Liver (tissue), 9 donors: Measurements from ENCODE around the gene CFAP221. TPM values are rescaled to one million over a fixed set of nuclear protein-coding genes. Genes with fewer than 3 reads are reported as not detected.

ENCODE experiments used
- DNase-seq: peaks from one replicate; pipeline ENCODE4 v3.0.0-alpha.2; 2017; ENCODE audit warnings: low spot score
- H3K27ac ChIP-seq, 2 donors: one replicate each; pipeline ENCODE4 v1.7.0; 2013; ENCODE audit warnings: inconsistent platforms in 2 of 2, low read length in 2 of 2, control low read depth in 1 of 2, low read depth in 1 of 2, mild to moderate bottlenecking in 1 of 2
- H3K27me3 ChIP-seq, 4 donors: one replicate each; pipeline versions ENCODE4 v1.6.1 to v1.7.0; 2013; ENCODE audit warnings: low read length in 3 of 4, inconsistent platforms in 1 of 4, mild to moderate bottlenecking in 1 of 4, moderate library complexity in 1 of 4; ENCODE audit not compliant: control insufficient read depth in 4 of 4, insufficient read depth in 4 of 4
- H3K36me3 ChIP-seq, 4 donors: one replicate each; pipeline versions ENCODE4 v1.6.1 to v1.7.0; 2013; ENCODE audit warnings: low read length in 3 of 4, mild to moderate bottlenecking in 3 of 4, low read depth in 1 of 4, moderate library complexity in 1 of 4; ENCODE audit not compliant: control insufficient read depth in 4 of 4, insufficient read depth in 3 of 4
- H3K4me1 ChIP-seq, 4 donors: one replicate each; pipeline versions ENCODE4 v1.6.1 to v1.7.0; 2013; ENCODE audit warnings: low read length in 3 of 4, mild to moderate bottlenecking in 3 of 4, moderate library complexity in 1 of 4; ENCODE audit not compliant: control insufficient read depth in 4 of 4, insufficient read depth in 4 of 4
- H3K4me3 ChIP-seq, 3 donors: one replicate each; pipeline versions ENCODE4 v1.6.1 to v1.7.0; 2013; ENCODE audit warnings: low read length in 3 of 3, control low read depth in 1 of 3, low read depth in 1 of 3, mild to moderate bottlenecking in 1 of 3
- H3K9ac ChIP-seq, 2 donors: one replicate each; pipeline ENCODE4 v1.7.0; 2013; ENCODE audit warnings: low read length in 2 of 2, mild to moderate bottlenecking in 2 of 2, moderate library complexity in 2 of 2, control low read depth in 1 of 2, low read depth in 1 of 2
- H3K9me3 ChIP-seq, 4 donors: one replicate each; pipeline versions ENCODE4 v1.6.1 to v1.7.0; 2013; ENCODE audit warnings: low read length in 3 of 4; ENCODE audit not compliant: control insufficient read depth in 4 of 4
- EGR1 ChIP-seq, 2 donors: IDR thresholded peaks; 2 replicates each; pipeline ENCODE4 v1.6.1; 2016 to 2018; ENCODE audit warnings: antibody characterized with exemption in 2 of 2, low read depth in 2 of 2
- FOXA1 ChIP-seq: IDR thresholded peaks from 2 replicates; pipeline ENCODE4 v1.6.1; 2016; ENCODE audit warnings: antibody characterized with exemption
- FOXA2 ChIP-seq: IDR thresholded peaks from 2 replicates; pipeline ENCODE4 v1.6.1; 2016; ENCODE audit warnings: antibody characterized with exemption
- GABPA ChIP-seq, 2 donors: IDR thresholded peaks in 1 of 2; conservative IDR thresholded peaks in 1 of 2; 2 replicates each; pipeline ENCODE4 v1.6.1; 2016; ENCODE audit warnings: antibody characterized with exemption in 2 of 2, mild to moderate bottlenecking in 1 of 2, moderate library complexity in 1 of 2
- HNF4A ChIP-seq, 2 donors: conservative IDR thresholded peaks; 2 replicates each; pipeline ENCODE4 v1.6.1; 2016; ENCODE audit warnings: antibody characterized with exemption in 2 of 2, mild to moderate bottlenecking in 2 of 2
- HNF4G ChIP-seq: IDR thresholded peaks from 2 replicates; pipeline ENCODE4 v1.6.1; 2016; ENCODE audit warnings: antibody characterized with exemption
- JUND ChIP-seq, 2 donors: IDR thresholded peaks; 2 replicates each; pipeline ENCODE4 v1.6.1; 2016; ENCODE audit warnings: antibody characterized with exemption in 2 of 2
- NR2F2 ChIP-seq: IDR thresholded peaks from 2 replicates; pipeline ENCODE4 v1.6.1; 2016; ENCODE audit warnings: antibody characterized with exemption
- RAD21 ChIP-seq, 2 donors: IDR thresholded peaks; 2 replicates each; pipeline ENCODE4 v1.6.1; 2016; ENCODE audit warnings: antibody characterized with exemption in 2 of 2, mild to moderate bottlenecking in 2 of 2
- RXRA ChIP-seq, 2 donors: IDR thresholded peaks; 2 replicates each; pipeline ENCODE4 v1.6.1; 2017 to 2018; ENCODE audit warnings: antibody characterized with exemption in 2 of 2, mild to moderate bottlenecking in 1 of 2
- SP1 ChIP-seq: IDR thresholded peaks from 2 replicates; pipeline ENCODE4 v1.6.1; 2018; ENCODE audit warnings: antibody characterized with exemption, mild to moderate bottlenecking
- TAF1 ChIP-seq: conservative IDR thresholded peaks from 2 replicates; pipeline ENCODE4 v1.6.1; 2016; ENCODE audit warnings: antibody characterized with exemption, mild to moderate bottlenecking
- YY1 ChIP-seq: IDR thresholded peaks from 2 replicates; pipeline ENCODE4 v1.6.1; 2016; ENCODE audit warnings: antibody characterized with exemption, mild to moderate bottlenecking
- WGBS: extraction: QIAGEN DNeasy Blood & Tissue Kit; methylation state at CpG from one replicate; pipeline ENCODE4 v1.1.7; 2013; 5-methylcytosine and 5-hydroxymethylcytosine counted together
- polyA plus RNA-seq, 2 donors: library from polyadenylated mRNA; stranded (reverse) in 1 of 2; unstranded in 1 of 2; fragments of 200-250 nt in 1 of 2; fragments of >200 nt in 1 of 2; fragmentation: Nextera tagmentation in 1 of 2; extraction: Ambion mirVana in 1 of 2; gene quantifications; one replicate each; pipeline versions ENCODE4 v1.2.1 to v1.2.3, GENCODE V29; 2013 to 2015
- total RNA-seq, 2 donors: library from RNA; depleted of rRNA; stranded (reverse); fragments of >200 nt; gene quantifications; one replicate each; pipeline ENCODE4 v1.2.3, GENCODE V29; 2014
- TF ChIP-seq, protein P1 (sequence below): IDR thresholded peaks from 2 replicates; pipeline ENCODE4 v1.6.1; 2016; ENCODE audit warnings: antibody characterized with exemption
- TF ChIP-seq, protein P2 (sequence below): IDR thresholded peaks from 2 replicates; pipeline ENCODE4 v1.6.1; 2016; ENCODE audit warnings: antibody characterized with exemption
- TF ChIP-seq, protein P3 (sequence below): IDR thresholded peaks from 2 replicates; pipeline ENCODE4 v1.6.1; 2016; ENCODE audit warnings: antibody characterized with exemption
- TF ChIP-seq, protein P4 (sequence below): IDR thresholded peaks from 2 replicates; pipeline ENCODE4 v1.6.1; 2016; ENCODE audit warnings: antibody characterized with exemption, mild to moderate bottlenecking
- TF ChIP-seq, protein P5 (sequence below): fragments of 150-350 bp; IDR thresholded peaks from 2 replicates; pipeline ENCODE4 v1.5.1; 2017; ENCODE audit warnings: improper control_type of control experiment, low read depth, low read length; ENCODE audit not compliant: missing input control
- donor health status: healthy.
- donor health status: healthy.
- donor health status: healthy.
- donor health status: healthy.
- donor health status: healthy.

The CFAP221 gene
- total and polyA plus RNA-seq, 4 donors = 0.23 to 3.1 (median 1.2) TPM

DNA sequence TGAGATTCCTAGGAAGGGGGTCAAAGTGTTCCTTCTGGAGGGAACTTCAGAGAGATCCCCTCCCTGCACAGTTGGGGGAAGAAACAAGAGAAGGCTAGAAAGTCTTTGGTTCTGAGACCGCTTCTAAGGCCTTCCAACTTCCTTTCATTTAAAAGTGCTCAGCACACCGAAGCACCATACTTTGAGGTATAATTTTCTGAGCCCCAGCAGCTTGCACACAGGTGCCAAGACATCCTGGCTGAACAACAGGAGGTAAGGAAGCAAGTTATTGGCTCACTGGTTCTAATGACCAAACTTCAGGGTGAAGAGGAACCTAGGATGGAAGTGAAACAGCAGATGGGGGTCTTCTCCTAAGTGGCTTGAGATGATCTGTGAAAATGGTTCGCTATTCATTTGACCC is 154.0 kb downstream of the CFAP221 start:
- Histone ChIP-seq H3K27me3 (no peaks in the 10 kb centered on the region), H3K27ac (no peak overlapping the region), H3K36me3 (no peaks in the 10 kb centered on the region), H3K4me1 (peaks cover 2 to 15% (median 10%) of the 10 kb centered on the region in 4 donors), H3K4me3 (no peak overlapping the region), H3K9ac (no peak overlapping the region), H3K9me3 (no peaks in the 10 kb centered on the region)
- DNase-seq = no peak
- 94% methylated on average over 3 of the region's 3 CpGs for WGBS
- TF ChIP-seq YY1 (no peak), FOXA2 (no peak), SP1 (no peak), RXRA (IDR thresholded peaks at IDR 0.05) (no peak), FOXA1 (no peak), RAD21 (IDR thresholded peaks at IDR 0.05) (no peak), EGR1 (IDR thresholded peaks at IDR 0.05; ENCODE audit: low read depth in 2 of 2) (no peak), HNF4A (conservative IDR thresholded peaks at IDR 0.05) (no peak), JUND (IDR thresholded peaks at IDR 0.05) (no peak)
- TF ChIP-seq, protein P1, sequence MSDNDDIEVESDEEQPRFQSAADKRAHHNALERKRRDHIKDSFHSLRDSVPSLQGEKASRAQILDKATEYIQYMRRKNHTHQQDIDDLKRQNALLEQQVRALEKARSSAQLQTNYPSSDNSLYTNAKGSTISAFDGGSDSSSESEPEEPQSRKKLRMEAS = no peak
- TF ChIP-seq, protein P2, sequence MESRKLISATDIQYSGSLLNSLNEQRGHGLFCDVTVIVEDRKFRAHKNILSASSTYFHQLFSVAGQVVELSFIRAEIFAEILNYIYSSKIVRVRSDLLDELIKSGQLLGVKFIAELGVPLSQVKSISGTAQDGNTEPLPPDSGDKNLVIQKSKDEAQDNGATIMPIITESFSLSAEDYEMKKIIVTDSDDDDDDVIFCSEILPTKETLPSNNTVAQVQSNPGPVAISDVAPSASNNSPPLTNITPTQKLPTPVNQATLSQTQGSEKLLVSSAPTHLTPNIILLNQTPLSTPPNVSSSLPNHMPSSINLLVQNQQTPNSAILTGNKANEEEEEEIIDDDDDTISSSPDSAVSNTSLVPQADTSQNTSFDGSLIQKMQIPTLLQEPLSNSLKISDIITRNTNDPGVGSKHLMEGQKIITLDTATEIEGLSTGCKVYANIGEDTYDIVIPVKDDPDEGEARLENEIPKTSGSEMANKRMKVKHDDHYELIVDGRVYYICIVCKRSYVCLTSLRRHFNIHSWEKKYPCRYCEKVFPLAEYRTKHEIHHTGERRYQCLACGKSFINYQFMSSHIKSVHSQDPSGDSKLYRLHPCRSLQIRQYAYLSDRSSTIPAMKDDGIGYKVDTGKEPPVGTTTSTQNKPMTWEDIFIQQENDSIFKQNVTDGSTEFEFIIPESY = no peak

DNA sequence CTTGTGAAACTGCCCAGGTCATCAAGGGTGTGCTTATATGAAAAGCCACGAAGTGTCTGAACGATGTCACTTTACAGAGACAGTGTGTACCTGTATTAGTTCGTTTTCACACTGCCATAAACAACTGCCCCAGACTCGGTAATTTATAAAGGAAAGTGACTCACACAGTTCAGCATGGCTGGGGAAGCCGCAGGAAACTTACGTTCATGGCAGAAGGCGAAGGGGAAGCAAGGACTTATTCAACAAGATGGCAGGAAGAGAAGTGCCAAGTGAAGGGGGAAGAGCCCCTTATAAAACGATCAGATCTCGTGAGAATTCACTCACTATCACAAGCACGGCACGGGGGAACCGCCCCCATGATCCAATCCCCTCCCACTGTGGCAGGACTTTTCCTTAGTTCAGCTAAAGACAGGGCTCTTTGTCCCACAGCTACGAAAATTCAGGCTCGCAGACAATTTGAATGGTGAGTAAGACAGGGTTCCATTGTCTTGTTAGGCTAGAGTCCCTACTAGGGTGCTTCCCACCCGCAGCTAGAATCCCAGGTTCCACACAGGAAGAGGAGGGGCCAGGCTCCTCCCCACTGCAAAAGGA is 154.9 kb downstream of the CFAP221 start:
- no peak overlapping the region for H3K9ac ChIP-seq
- no peaks in the 10 kb centered on the region for H3K27me3 ChIP-seq
- 79% methylated on average over 15 of the region's 15 CpGs for WGBS
- no peak overlapping the region for H3K4me3 ChIP-seq
- TF ChIP-seq, protein P2 = no peak
- no peak for TF ChIP-seq GABPA (IDR thresholded peaks at IDR 0.05 in 1 of 2, conservative IDR thresholded peaks at IDR 0.05 in 1 of 2)
- TF ChIP-seq, protein P3, sequence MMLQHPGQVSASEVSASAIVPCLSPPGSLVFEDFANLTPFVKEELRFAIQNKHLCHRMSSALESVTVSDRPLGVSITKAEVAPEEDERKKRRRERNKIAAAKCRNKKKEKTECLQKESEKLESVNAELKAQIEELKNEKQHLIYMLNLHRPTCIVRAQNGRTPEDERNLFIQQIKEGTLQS = no peak
- no peak for TF ChIP-seq FOXA2
- TF ChIP-seq YY1 = no peak
- TF ChIP-seq RXRA (IDR thresholded peaks at IDR 0.05) = no peak
- TF ChIP-seq TAF1 = no peak
- TF ChIP-seq, protein P4, sequence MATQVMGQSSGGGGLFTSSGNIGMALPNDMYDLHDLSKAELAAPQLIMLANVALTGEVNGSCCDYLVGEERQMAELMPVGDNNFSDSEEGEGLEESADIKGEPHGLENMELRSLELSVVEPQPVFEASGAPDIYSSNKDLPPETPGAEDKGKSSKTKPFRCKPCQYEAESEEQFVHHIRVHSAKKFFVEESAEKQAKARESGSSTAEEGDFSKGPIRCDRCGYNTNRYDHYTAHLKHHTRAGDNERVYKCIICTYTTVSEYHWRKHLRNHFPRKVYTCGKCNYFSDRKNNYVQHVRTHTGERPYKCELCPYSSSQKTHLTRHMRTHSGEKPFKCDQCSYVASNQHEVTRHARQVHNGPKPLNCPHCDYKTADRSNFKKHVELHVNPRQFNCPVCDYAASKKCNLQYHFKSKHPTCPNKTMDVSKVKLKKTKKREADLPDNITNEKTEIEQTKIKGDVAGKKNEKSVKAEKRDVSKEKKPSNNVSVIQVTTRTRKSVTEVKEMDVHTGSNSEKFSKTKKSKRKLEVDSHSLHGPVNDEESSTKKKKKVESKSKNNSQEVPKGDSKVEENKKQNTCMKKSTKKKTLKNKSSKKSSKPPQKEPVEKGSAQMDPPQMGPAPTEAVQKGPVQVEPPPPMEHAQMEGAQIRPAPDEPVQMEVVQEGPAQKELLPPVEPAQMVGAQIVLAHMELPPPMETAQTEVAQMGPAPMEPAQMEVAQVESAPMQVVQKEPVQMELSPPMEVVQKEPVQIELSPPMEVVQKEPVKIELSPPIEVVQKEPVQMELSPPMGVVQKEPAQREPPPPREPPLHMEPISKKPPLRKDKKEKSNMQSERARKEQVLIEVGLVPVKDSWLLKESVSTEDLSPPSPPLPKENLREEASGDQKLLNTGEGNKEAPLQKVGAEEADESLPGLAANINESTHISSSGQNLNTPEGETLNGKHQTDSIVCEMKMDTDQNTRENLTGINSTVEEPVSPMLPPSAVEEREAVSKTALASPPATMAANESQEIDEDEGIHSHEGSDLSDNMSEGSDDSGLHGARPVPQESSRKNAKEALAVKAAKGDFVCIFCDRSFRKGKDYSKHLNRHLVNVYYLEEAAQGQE = no peak
- TF ChIP-seq, protein P5, sequence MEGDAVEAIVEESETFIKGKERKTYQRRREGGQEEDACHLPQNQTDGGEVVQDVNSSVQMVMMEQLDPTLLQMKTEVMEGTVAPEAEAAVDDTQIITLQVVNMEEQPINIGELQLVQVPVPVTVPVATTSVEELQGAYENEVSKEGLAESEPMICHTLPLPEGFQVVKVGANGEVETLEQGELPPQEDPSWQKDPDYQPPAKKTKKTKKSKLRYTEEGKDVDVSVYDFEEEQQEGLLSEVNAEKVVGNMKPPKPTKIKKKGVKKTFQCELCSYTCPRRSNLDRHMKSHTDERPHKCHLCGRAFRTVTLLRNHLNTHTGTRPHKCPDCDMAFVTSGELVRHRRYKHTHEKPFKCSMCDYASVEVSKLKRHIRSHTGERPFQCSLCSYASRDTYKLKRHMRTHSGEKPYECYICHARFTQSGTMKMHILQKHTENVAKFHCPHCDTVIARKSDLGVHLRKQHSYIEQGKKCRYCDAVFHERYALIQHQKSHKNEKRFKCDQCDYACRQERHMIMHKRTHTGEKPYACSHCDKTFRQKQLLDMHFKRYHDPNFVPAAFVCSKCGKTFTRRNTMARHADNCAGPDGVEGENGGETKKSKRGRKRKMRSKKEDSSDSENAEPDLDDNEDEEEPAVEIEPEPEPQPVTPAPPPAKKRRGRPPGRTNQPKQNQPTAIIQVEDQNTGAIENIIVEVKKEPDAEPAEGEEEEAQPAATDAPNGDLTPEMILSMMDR = no peak
- TF ChIP-seq EGR1 (IDR thresholded peaks at IDR 0.05; ENCODE audit: low read depth in 2 of 2) = no peak
- TF ChIP-seq, protein P1 = no peak
- no peak for TF ChIP-seq FOXA1
- TF ChIP-seq RAD21 (IDR thresholded peaks at IDR 0.05) = no peak
- no peak for TF ChIP-seq JUND (IDR thresholded peaks at IDR 0.05)
- TF ChIP-seq HNF4G = no peak
- no peak for TF ChIP-seq SP1
- TF ChIP-seq HNF4A (conservative IDR thresholded peaks at IDR 0.05) = no peak
- no peak for TF ChIP-seq NR2F2
- no peaks in the 10 kb centered on the region for H3K9me3 ChIP-seq
- peaks cover 2 to 15% (median 10%) of the 10 kb centered on the region in 4 donors for H3K4me1 ChIP-seq
- no peak overlapping the region for H3K27ac ChIP-seq
- H3K36me3 ChIP-seq = no peaks in the 10 kb centered on the region
- DNase-seq = no peak
